ENCODE results near the gene HIVEP1.
"Not testable (repeated sequence)": the region's sequence is repeated elsewhere in the genome, so short reads cannot be mapped to it uniquely, and the experiment has no call there.

The HIVEP1 gene

DNA sequence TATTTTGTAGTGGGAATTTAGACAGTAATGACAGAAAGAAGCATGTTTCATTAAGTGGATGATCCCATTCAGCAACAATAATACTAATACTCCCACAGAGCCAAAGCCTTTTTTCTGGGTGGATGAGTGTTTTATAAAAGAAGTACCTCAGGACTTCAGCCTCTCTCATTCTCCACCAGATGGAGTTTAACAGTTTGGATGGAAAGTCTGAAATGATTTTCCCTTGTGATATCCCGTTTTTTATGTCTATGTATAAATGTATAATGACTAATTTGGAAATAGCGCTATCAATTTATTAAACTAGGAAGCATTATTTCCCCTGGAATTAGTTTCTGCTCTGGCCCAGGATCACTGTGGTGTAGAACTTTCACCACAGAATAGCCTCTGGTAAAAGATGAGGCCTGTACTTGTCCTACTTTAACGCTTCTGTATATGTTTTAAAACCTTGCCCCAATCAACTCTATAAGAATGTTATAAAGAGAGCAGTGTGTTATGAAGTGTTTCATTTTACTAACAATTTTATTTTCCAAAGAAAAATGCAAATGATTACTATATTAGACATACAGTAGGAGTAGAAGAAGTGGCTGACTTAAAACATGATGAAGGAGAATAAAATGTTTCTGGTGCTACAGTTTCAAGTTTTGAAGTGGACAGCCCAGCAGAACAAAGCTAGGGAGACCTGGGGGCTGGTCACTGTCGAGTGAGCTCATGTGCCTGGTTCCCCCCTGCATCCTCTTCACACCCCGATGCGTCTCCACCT lies 135.6 kb downstream of the HIVEP1 start:
- DNase-seq (ENCODE audit: low spot score in 2 of 2) (no peak), ATAC-seq (no peak)
- peaks cover 15% of the 10 kb centered on the region for H3K36me3 Mint-ChIP-seq
- peaks cover 11% of the 10 kb centered on the region for H3K4me1 Mint-ChIP-seq
- H3K9me3 Mint-ChIP-seq = no peaks in the 10 kb centered on the region
- H3K27ac Mint-ChIP-seq = peak overlapping the region; percentile 29
- H3K4me3 Mint-ChIP-seq = no peak overlapping the region

DNA sequence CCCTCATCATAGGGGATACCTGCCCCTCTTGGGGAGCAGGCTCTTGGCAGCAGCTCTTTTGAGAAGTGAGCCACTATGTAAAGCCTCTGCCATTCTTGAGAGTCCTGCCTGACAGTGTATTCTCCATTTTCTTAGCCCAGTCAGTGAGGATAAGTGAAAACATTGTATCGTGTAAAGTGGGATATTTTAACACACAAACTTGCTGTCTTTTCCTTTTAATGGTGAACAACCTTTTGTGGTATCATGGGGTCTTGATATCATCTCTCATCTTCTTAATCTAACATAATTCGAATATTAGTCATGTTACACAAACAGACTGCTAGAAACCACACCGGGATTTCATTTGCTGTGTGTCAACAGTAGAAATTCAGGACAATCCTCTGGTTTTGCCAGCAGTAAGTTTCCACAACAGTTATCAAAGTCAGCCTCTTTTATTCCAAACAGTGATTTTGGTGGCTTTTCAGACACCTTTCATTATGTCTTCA lies 136.2 kb downstream of the HIVEP1 start:
- no peak for DNase-seq (ENCODE audit: low spot score in 2 of 2)
- H3K9me3 Mint-ChIP-seq = no peaks in the 10 kb centered on the region
- H3K27ac Mint-ChIP-seq = peak overlapping the region; percentile 29

DNA sequence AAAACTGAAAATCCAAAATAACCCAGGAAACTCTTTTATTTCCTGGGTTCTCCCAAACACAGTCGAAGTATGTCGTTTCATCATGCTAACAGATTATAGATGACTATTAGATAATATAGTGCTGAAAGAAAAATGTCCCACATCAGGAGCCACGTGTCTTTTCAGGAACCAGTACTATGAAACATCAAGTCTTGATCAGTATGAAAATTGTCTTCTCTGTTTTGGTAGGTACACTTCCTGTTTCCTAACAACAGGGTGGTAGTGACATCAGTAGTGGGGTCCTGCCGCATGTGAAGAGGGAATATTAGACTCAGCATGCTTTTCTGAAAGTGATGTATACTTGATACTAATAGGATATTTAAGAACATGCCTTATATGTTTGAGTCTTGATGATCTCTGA lies 136.7 kb downstream of the HIVEP1 start:
- ATAC-seq = no peak
- H3K27ac Mint-ChIP-seq = peak overlapping the region; percentile 29

More for the DNA sequence above, 136.2 kb downstream of the HIVEP1 start:
- Mint-ChIP-seq H3K4me1 (peaks cover 11% of the 10 kb centered on the region), H3K4me3 (no peak overlapping the region), H3K36me3 (peaks cover 11% of the 10 kb centered on the region)
- no peak for ATAC-seq

DNA sequence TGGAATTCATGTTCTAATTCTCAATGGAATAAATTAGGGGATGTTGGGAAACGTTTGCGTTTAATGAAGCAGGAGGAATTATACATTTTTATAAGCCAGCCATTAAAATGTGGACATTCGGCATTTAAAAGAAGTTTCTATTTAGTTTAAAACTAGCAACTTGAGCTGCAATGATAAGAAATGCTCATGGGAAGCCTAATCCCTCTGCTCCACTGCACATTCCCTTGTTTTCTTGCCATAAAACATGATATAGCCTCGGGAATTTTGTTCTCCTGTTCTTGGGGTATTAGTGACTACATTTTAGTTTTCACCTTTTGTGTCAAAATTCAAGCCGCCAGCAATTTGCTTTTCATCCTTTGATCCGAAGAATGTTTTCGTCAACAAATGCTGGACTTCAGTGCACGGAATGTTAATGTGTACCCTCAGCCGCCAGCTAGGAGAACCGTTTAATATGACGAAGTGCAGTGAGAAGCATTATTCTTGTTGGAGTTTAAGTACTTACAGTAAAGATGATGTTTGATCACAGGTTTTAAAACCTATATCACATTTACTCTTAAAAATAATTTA lies 137.9 kb downstream of the HIVEP1 start:
- no peak for DNase-seq (ENCODE audit: low spot score in 2 of 2)
- no peak overlapping the region for H3K4me3 Mint-ChIP-seq

More for the DNA sequence above, 136.7 kb downstream of the HIVEP1 start:
- H3K36me3 Mint-ChIP-seq = peaks cover 7% of the 10 kb centered on the region
- H3K4me3 Mint-ChIP-seq = no peak overlapping the region
- H3K9me3 Mint-ChIP-seq = no peaks in the 10 kb centered on the region
- H3K4me1 Mint-ChIP-seq = peaks cover 11% of the 10 kb centered on the region
- DNase-seq (ENCODE audit: low spot score in 2 of 2) = no peak

DNA sequence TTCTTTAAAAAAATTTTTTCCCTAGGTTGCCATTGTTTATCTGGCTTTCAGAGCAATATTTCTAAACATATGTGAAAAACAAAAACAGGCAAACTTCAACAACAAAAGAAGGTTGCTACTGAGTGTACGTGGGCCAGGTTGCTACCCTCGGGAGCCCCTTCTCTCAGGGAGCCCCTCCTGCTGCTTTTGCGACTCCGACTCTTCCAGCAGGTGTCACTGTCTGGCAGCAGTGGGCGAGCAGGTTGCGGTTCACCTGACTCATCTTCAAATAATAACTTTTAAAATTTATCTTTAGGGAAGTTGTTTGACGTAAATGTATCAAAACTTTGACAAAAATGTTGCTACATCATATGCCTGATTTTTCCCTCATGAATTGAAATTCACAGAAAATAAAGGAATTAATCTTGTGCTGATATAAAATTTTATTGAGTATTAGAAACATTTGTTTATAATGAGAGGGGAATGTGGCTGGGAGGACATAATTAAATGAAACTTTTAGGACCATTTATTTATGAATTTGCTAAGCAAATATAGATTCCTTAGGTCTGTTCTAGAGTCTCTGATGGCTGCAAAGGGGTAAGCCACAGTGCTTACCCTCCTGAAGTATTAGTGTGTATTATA lies 138.8 kb downstream of the HIVEP1 start:
- ATAC-seq (no peak), DNase-seq (ENCODE audit: low spot score in 2 of 2) (no peak)
- Mint-ChIP-seq H3K27ac (no peak overlapping the region), H3K4me3 (no peak overlapping the region), H3K36me3 (peaks cover 18% of the 10 kb centered on the region), H3K4me1 (peaks cover 16% of the 10 kb centered on the region), H3K9me3 (no peaks in the 10 kb centered on the region)

More for the DNA sequence above, 137.9 kb downstream of the HIVEP1 start:
- ATAC-seq = no peak
- Mint-ChIP-seq H3K4me1 (peaks cover 11% of the 10 kb centered on the region), H3K27ac (no peak overlapping the region), H3K9me3 (no peaks in the 10 kb centered on the region), H3K36me3 (peaks cover 12% of the 10 kb centered on the region)

DNA sequence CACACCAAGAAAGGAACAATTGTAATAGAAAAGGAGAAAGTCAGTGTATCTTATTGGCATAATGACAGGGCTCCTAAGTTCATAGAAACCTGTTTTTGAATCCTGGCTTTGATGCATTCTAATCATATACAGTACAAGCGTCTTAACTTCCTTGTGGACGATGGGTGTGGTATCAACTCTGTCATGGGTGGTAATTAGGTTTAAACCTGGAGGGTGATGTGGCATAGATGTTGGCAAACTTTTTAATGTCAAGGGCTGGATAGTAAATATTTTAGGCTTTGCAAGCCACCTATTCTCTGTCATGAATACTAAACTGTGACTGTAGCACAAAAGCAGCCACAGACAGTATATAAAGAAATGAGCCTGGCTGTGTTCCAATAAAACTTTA lies 139.3 kb downstream of the HIVEP1 start:
- H3K36me3 Mint-ChIP-seq = peaks cover 18% of the 10 kb centered on the region
- peaks cover 18% of the 10 kb centered on the region for H3K4me1 Mint-ChIP-seq
- no peaks in the 10 kb centered on the region for H3K9me3 Mint-ChIP-seq
- no peak for ATAC-seq
- no peak overlapping the region for H3K4me3 Mint-ChIP-seq
- DNase-seq (ENCODE audit: low spot score in 2 of 2) = no peak
- no peak overlapping the region for H3K27ac Mint-ChIP-seq

DNA sequence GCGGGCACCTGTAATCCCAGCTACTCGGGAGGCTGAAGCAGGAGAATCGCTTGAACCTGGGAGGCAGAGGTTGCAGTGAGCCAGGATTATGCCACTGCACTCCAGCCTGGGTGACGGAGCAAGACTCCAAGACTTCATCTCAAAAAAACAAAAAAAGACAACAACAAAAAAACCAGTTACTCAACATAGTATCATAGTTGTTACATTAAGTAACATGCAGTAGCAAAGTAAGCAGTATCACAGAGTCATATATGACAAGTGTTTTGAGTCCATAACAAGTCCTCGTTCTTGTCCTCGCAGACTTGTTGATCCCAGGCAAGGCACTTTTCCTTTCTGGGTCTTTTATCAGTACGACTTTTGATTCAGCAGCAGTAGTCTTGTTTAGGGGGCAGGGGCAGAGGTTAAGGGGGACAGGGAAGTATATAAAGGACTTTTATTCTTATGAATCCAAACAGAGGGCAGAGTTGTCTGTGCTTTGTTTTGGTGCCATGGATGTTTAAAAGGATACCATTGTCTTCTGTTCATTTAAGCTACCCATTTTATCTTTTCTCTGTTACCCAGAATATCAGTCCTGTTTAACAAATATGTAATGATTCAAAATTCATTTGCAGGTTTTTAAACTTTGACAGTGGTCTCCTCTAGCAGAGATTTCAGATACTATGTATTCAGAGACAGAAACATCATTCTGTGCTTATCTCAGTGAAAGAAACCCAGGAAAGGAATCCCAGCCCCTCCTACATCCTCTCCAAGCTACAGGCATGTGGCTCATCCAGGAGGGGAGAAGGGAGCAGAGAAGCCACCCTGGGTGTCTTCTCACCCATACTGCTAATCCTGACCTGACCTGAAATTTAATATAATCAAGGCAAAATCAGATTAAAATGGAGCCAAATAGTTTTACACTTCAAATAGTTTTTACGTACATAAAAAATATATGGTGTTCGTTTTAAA lies 140.2 kb downstream of the HIVEP1 start:
- ATAC-seq (no peak), DNase-seq (ENCODE audit: low spot score in 2 of 2) (no peak)
- Mint-ChIP-seq H3K36me3 (peaks cover 18% of the 10 kb centered on the region), H3K27ac (no peak overlapping the region), H3K4me3 (no peak overlapping the region), H3K4me1 (peaks cover 24% of the 10 kb centered on the region), H3K9me3 (no peaks in the 10 kb centered on the region)

DNA sequence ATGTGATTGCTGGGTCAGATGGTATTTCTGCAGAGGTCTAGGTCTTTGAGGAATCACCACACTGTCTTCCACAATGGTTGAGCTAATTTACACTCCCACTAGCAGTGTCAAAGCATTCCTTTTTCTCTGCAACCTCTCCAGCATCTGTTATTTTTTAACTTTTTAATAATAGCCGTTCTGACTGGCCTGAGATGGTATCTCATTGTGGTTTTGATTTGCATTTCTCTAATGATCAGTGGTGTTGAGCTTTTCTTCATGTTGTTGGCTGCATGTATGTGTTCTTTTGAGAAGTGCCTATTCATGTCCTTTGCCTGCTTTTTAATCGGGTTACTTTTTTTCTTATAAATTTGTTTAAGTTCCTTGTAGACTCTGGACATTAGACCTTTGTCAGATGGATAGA lies 143.7 kb downstream of the HIVEP1 start:
- not testable (repeated sequence) for ATAC-seq, H3K27ac Mint-ChIP-seq

DNA sequence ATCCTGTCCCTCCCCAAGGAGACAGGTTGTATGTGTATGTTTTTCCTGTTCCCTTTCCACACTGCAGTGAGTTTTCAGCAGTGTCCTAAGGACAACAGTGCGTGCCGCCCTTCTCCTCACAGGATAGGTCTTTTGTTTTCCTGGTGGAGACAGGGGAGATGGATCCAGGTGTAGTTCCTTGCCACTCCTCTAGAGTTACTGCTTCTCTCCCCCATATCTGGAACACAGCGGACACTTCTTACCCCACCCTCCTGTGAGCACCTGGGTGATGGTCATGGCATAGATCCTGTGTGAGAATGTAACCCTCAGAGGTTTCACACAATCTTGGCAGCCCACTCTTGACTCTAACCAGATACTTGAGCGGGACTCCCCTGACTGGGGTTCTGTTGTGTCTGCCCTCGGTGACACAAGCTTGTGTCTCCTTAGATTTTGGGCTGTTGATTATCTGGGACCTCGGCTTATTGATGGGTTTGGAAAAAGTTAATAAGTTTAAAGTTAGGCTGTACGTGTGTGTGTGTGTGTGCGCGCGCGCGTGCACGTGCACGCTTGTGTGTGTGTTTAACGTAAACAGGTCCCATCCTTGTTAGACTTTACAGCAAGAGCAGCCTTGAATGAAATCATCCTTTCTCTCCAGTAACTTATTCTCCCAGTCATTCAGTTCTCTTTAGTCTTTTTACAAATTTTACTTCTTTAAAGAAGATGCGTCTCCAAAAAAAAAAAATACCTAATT lies 146.7 kb downstream of the HIVEP1 start:
- no peaks in the 10 kb centered on the region for H3K9me3 Mint-ChIP-seq
- H3K27ac Mint-ChIP-seq = no peak overlapping the region
- H3K36me3 Mint-ChIP-seq = peaks cover 54% of the 10 kb centered on the region
- H3K4me3 Mint-ChIP-seq = no peak overlapping the region
- ATAC-seq = no peak
- no peak for DNase-seq (ENCODE audit: low spot score in 2 of 2)
- H3K4me1 Mint-ChIP-seq = peaks cover 55% of the 10 kb centered on the region

More for the DNA sequence above, 143.7 kb downstream of the HIVEP1 start:
- not testable (repeated sequence) for DNase-seq (ENCODE audit: low spot score in 2 of 2); H3K9me3 Mint-ChIP-seq; H3K4me3 Mint-ChIP-seq
- Mint-ChIP-seq H3K36me3 (peaks cover 23% of the 10 kb centered on the region), H3K4me1 (peaks cover 38% of the 10 kb centered on the region)

DNA sequence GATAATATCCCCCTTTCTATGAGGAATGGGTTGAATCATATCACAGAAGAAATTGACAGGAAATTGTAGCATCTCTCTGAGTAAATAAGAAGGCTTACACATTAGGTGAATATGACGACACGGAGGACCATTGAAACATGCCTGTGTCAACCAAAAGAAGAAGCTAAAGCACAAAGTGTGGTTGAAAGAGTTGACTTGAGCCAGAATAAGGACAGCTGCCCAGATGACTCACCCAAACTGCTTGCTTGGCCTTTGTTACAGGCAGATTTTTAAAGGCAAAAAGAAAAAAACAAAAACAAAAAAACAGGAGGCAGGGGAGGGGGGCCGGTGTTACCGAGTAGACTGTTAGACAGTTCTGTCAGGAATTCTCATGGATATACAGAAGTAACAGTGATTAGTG lies 148.2 kb downstream of the HIVEP1 start:
- no peak for DNase-seq (ENCODE audit: low spot score in 2 of 2)
- peaks cover 60% of the 10 kb centered on the region for H3K36me3 Mint-ChIP-seq
- ATAC-seq = peak; percentile 63
- peaks cover 55% of the 10 kb centered on the region for H3K4me1 Mint-ChIP-seq
- peak overlapping the region; percentile 72 for H3K27ac Mint-ChIP-seq
- H3K9me3 Mint-ChIP-seq = no peaks in the 10 kb centered on the region
- H3K4me3 Mint-ChIP-seq = no peak overlapping the region

DNA sequence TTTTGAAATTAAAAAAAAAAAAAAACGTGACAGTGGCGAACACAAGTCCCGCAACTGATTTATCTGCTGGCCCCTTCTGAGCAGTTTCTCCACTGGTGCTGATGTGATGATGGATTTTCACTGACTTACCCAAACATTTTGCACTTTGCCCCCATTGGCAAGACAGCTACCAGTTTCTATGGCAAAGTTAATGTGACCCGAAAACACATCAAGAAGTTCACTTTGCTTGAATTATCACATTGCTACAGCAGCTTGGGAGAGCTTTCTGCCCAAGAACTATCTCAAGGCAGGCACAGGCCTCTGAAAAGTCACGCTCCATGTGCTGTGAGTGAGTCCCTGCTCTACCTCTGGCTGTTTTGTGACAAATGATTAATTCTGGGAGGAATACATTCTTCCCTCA lies 150.1 kb downstream of the HIVEP1 start:
- no peaks in the 10 kb centered on the region for H3K9me3 Mint-ChIP-seq
- DNase-seq (ENCODE audit: low spot score in 2 of 2) = no peak
- H3K4me3 Mint-ChIP-seq = no peak overlapping the region
- no peak for ATAC-seq
- H3K27ac Mint-ChIP-seq = peak overlapping the region; percentile 66
- H3K4me1 Mint-ChIP-seq = peaks cover 44% of the 10 kb centered on the region
- H3K36me3 Mint-ChIP-seq = peaks cover 57% of the 10 kb centered on the region

DNA sequence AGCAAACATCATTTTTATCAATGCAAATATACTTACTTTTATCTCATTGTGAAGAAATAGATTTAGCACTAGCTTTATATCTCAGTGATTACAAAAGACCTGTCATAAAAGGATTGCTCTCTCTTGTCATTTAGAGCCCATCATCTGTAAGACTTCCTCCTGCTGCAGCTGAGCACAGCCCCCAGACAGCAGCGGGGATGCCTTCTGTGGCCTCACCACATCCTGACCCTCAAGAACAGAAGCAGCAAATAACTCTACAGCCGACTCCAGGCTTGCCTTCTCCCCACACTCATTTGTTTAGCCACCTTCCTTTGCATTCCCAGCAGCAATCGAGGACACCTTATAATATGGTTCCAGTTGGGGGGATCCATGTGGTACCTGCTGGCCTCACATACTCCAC lies 151.0 kb downstream of the HIVEP1 start:
- Mint-ChIP-seq H3K4me3 (no peak overlapping the region), H3K36me3 (peaks cover 52% of the 10 kb centered on the region), H3K9me3 (no peaks in the 10 kb centered on the region), H3K4me1 (peaks cover 37% of the 10 kb centered on the region), H3K27ac (peak overlapping the region; percentile 66)
- DNase-seq (ENCODE audit: low spot score in 2 of 2) (no peak), ATAC-seq (peak; percentile 96)

DNA sequence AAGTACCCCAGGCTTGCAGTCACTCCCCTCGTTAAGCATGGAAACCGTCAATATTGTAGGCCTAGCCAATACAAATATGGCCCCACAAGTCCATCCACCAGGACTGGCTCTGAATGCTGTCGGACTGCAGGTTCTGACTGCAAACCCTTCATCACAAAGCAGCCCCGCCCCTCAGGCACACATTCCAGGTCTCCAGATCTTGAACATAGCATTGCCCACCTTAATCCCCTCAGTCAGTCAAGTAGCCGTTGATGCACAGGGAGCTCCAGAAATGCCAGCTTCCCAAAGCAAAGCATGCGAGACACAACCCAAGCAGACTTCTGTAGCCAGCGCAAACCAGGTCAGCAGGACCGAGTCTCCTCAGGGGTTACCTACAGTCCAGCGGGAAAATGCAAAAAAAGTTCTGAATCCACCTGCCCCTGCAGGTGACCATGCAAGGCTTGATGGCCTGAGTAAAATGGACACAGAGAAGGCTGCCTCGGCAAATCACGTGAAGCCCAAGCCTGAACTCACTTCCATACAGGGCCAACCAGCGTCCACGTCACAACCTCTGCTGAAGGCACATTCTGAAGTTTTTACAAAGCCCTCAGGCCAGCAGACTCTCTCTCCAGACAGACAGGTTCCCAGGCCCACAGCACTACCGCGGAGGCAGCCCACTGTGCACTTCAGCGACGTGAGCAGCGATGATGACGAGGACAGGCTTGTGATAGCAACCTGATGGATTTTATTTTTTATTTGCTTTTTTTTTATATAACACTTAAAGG lies 151.8 kb downstream of the HIVEP1 start:
- no peaks in the 10 kb centered on the region for H3K9me3 Mint-ChIP-seq
- ATAC-seq = no peak
- H3K36me3 Mint-ChIP-seq = peaks cover 52% of the 10 kb centered on the region
- H3K4me3 Mint-ChIP-seq = no peak overlapping the region
- H3K27ac Mint-ChIP-seq = peak overlapping the region; percentile 66
- no peak for DNase-seq (ENCODE audit: low spot score in 2 of 2)
- H3K4me1 Mint-ChIP-seq = peaks cover 29% of the 10 kb centered on the region

DNA sequence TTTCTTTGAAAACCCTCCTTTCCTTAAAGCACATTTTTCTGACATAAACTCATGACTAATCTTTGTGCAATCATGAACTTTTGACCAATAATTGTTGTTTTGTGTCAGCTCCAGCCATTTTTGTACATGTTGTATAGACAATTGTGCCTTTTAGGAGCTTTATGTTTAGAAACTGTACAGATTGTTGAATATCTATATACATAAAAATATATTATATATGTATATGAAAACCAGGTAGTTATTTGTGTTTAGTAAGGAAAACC lies 152.3 kb downstream of the HIVEP1 start:
- H3K36me3 Mint-ChIP-seq = peaks cover 52% of the 10 kb centered on the region
- no peaks in the 10 kb centered on the region for H3K9me3 Mint-ChIP-seq
- ATAC-seq (no peak), DNase-seq (ENCODE audit: low spot score in 2 of 2) (no peak)
- peaks cover 26% of the 10 kb centered on the region for H3K4me1 Mint-ChIP-seq
- H3K4me3 Mint-ChIP-seq = no peak overlapping the region
- H3K27ac Mint-ChIP-seq = no peak overlapping the region
